ENCODE measurements around the gene ABCC1.

DNA sequence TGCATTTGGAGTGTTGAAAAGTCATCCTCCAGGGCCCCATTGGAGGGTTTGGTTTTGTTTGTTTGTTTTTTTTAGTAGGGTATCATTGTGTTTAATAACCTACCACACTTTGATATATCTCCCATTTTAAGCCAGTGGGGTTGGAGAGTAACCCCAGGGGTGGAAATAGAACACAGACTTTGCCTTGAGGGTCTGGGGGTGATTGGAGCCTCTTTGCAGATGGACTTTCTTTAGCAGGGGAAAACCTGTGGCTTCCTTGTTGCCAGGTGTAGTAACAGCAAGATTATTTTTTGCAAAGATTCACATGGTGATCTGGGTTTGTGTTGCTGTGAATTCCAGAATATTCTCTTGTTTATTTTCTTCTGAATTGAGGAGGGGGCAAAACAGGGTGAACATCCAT, 1.5 kb downstream of the ABCC1 start:
- TF ChIP-seq, protein P1, sequence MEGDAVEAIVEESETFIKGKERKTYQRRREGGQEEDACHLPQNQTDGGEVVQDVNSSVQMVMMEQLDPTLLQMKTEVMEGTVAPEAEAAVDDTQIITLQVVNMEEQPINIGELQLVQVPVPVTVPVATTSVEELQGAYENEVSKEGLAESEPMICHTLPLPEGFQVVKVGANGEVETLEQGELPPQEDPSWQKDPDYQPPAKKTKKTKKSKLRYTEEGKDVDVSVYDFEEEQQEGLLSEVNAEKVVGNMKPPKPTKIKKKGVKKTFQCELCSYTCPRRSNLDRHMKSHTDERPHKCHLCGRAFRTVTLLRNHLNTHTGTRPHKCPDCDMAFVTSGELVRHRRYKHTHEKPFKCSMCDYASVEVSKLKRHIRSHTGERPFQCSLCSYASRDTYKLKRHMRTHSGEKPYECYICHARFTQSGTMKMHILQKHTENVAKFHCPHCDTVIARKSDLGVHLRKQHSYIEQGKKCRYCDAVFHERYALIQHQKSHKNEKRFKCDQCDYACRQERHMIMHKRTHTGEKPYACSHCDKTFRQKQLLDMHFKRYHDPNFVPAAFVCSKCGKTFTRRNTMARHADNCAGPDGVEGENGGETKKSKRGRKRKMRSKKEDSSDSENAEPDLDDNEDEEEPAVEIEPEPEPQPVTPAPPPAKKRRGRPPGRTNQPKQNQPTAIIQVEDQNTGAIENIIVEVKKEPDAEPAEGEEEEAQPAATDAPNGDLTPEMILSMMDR (conservative IDR thresholded peaks at IDR 0.05; ENCODE audit: low read depth, low read length) = no peak
- no peak for TF ChIP-seq EZH2phosphoT487 (IDR thresholded peaks at IDR 0.05; ENCODE audit: borderline replicate concordance, low read length)

All from PC-3 (cell line).